Lung (tissue), 12 donors: ENCODE results near the gene MRPS6. TPM values are rescaled to one million over a fixed set of nuclear protein-coding genes. Genes with fewer than 3 reads are reported as not detected.
A peak's percentile ranks its signal among the peaks of the same experiment; 100 is the strongest.

Experiments used
- ATAC-seq: fragments of 200-7000 bp; cut with Tn5 transposase; one replicate; pipeline ENCODE4 v1.9.1; 2020; ENCODE audit warnings: moderate number of reproducible peaks; ENCODE audit not compliant: insufficient read depth, low FRiP score
- DNase-seq, 3 donors: peaks; one replicate each; pipeline ENCODE4 v3.0.0-alpha.2; 2013 to 2017
- H3K27ac ChIP-seq, 2 donors: one replicate each; pipeline ENCODE4 v1.5.1; 2013; ENCODE audit warnings: mild to moderate bottlenecking in 2 of 2, moderate library complexity in 2 of 2, control low read depth in 1 of 2, inconsistent platforms in 1 of 2, low read depth in 1 of 2, low read length in 1 of 2
- H3K27me3 ChIP-seq, 3 donors: one replicate each; pipeline ENCODE4 v1.5.1; 2013; ENCODE audit warnings: low read length in 2 of 3; ENCODE audit not compliant: control insufficient read depth in 3 of 3, insufficient read depth in 3 of 3
- H3K36me3 ChIP-seq, 4 donors: one replicate each; pipeline ENCODE4 v1.5.1; 2013; ENCODE audit warnings: low read length in 4 of 4, mild to moderate bottlenecking in 1 of 4, moderate library complexity in 1 of 4; ENCODE audit not compliant: control insufficient read depth in 4 of 4, insufficient read depth in 4 of 4
- H3K4me1 ChIP-seq, 5 donors: one replicate each; pipeline ENCODE4 v1.5.1; 2013; ENCODE audit warnings: low read length in 5 of 5, mild to moderate bottlenecking in 2 of 5, moderate library complexity in 1 of 5; ENCODE audit not compliant: control insufficient read depth in 5 of 5, insufficient read depth in 5 of 5
- H3K4me3 ChIP-seq: one replicate; pipeline ENCODE4 v1.5.1; 2013; ENCODE audit warnings: mild to moderate bottlenecking, control low read depth, moderate library complexity
- H3K9ac ChIP-seq, 2 donors: one replicate each; pipeline ENCODE4 v1.5.1; 2013; ENCODE audit warnings: low read length in 2 of 2, control low read depth in 1 of 2; ENCODE audit not compliant: insufficient read depth in 1 of 2
- H3K9me3 ChIP-seq, 4 donors: one replicate each; pipeline ENCODE4 v1.5.1; 2013; ENCODE audit warnings: low read length in 3 of 4, mild to moderate bottlenecking in 1 of 4, moderate library complexity in 1 of 4; ENCODE audit not compliant: control insufficient read depth in 4 of 4, insufficient read depth in 3 of 4
- WGBS, 2 donors: extraction: QIAGEN DNeasy Blood & Tissue Kit; methylation state at CpG; one replicate each; pipeline ENCODE4 v1.1.7; 2013; 5-methylcytosine and 5-hydroxymethylcytosine counted together
- polyA plus RNA-seq, 2 donors: library from polyadenylated mRNA; stranded (reverse); fragments of 200-250 nt; gene quantifications; one replicate each; pipeline ENCODE4 v1.2.1, GENCODE V29; 2013
- total RNA-seq, 2 donors: library from RNA; depleted of rRNA in 1 of 2; stranded (reverse); fragments of >200 nt in 1 of 2; gene quantifications; one replicate each; pipeline ENCODE4 v1.2.1, GENCODE V29; 2014 to 2021
- TF ChIP-seq, protein P1 (sequence below): IDR thresholded peaks from 2 replicates; pipeline ENCODE4 v1.5.1; 2012; ENCODE audit warnings: mild to moderate bottlenecking; ENCODE audit errors: control extremely low read depth, extremely low read depth
- donor health status: control.
- donor health status: control.
- donor health status: Bipolar disorder and iron deficiency.
- donor health status: healthy.
- donor health status: DM: yes; HTN: yes; CAD: no.

MRPS6 gene
- total and polyA plus RNA-seq, 4 donors = 28.4 to 73.9 (median 37.1) TPM

DNA sequence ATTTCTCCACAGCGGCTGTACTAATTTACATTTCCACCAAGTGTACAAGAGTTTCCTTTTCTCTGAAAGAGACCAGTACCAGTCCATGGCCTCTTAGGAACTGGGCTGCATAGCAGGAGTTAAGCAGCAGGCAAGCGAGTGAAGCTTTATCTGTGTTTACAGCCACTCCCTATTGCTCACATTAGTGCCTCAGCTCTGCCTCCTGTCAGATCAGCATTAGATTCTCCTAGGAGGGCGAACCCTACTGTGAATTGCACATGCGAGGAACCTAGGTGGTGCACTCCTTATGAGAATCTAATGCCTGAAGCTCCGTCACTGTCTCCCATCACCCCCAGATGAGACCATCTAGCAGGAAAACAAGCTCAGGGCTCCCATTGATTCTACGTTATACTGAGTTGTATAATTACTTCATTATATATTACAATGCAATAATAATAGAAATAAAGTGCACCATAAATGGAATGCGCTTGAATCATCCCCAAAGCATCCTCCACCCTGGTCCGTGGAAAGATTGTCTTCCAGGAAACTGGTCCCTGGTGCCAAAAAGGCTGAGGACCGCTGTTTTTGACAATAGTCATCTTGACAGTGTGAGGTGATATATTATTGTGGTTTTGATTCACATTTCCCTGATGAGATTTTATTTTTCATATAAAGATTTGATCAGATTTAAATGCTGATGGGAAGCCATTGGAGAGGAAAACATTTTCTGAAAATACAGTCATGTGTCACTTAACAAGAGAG, 45.5 kb upstream of the MRPS6 start:
- DNase-seq (no peak), ATAC-seq (no peak)
- peaks cover 0 to 8% (median 2%) of the 10 kb centered on the region in 5 donors for H3K4me1 ChIP-seq
- no peak overlapping the region for H3K4me3 ChIP-seq
- no peak overlapping the region for H3K9ac ChIP-seq
- H3K9me3 ChIP-seq = no peaks in the 10 kb centered on the region
- TF ChIP-seq, protein P1, sequence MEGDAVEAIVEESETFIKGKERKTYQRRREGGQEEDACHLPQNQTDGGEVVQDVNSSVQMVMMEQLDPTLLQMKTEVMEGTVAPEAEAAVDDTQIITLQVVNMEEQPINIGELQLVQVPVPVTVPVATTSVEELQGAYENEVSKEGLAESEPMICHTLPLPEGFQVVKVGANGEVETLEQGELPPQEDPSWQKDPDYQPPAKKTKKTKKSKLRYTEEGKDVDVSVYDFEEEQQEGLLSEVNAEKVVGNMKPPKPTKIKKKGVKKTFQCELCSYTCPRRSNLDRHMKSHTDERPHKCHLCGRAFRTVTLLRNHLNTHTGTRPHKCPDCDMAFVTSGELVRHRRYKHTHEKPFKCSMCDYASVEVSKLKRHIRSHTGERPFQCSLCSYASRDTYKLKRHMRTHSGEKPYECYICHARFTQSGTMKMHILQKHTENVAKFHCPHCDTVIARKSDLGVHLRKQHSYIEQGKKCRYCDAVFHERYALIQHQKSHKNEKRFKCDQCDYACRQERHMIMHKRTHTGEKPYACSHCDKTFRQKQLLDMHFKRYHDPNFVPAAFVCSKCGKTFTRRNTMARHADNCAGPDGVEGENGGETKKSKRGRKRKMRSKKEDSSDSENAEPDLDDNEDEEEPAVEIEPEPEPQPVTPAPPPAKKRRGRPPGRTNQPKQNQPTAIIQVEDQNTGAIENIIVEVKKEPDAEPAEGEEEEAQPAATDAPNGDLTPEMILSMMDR = no peak
- no peaks in the 10 kb centered on the region for H3K27me3 ChIP-seq
- no peak overlapping the region for H3K27ac ChIP-seq
- 74 to 93% methylated on average over 8 to 9 of the region's 9 CpGs for WGBS, 2 donors
- no peaks in the 10 kb centered on the region for H3K36me3 ChIP-seq

DNA sequence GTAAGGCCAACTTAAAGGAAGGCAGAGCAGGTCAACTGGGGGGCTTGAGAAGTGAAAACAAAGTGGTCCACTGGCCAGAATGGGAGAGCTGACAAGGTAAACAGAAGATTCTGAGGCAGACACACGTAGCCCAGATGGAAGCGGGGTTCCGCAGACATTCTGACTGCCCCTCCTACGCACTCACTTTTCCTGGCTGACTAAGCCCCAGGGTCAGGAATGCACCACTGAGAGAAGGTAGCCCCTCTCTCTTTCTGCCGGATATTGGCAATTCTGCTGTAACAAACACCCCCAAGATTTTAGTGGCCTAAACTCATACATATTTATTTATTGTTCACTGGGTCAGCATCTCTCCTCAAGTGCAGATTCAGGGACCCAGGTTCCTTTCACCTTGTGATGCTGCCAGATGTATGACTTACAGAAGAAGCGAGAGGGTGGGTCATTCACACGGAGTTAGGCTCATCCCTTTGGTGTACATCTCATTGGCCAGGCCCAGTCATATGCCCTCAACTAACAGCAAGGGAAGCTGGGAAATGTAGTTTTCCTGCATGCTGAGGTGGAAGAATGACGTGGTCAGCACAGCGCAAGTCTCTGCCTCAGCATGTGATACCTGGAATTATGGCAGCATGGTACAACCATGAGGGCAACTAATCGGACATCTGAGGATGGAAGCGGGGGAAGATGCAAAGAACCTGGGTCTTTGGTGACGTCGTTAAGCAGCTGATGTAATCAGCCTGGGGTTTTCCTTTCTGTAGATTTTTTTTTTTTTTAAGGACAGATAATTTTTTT, 43.4 kb upstream of the MRPS6 start:
- H3K36me3 ChIP-seq = no peaks in the 10 kb centered on the region
- H3K27me3 ChIP-seq = no peaks in the 10 kb centered on the region
- H3K4me3 ChIP-seq = no peak overlapping the region
- DNase-seq (peak; percentile 28 to 60 (median 44)), ATAC-seq (peak; percentile 61)
- H3K27ac ChIP-seq = no peak overlapping the region
- no peak overlapping the region for H3K9ac ChIP-seq
- TF ChIP-seq, protein P1 = no peak
- no peaks in the 10 kb centered on the region for H3K9me3 ChIP-seq
- peaks cover 0 to under 1% (median 0%) of the 10 kb centered on the region in 5 donors for H3K4me1 ChIP-seq
- WGBS, 2 donors = 59 to 62% methylated on average over 13 of the region's 13 CpGs

DNA sequence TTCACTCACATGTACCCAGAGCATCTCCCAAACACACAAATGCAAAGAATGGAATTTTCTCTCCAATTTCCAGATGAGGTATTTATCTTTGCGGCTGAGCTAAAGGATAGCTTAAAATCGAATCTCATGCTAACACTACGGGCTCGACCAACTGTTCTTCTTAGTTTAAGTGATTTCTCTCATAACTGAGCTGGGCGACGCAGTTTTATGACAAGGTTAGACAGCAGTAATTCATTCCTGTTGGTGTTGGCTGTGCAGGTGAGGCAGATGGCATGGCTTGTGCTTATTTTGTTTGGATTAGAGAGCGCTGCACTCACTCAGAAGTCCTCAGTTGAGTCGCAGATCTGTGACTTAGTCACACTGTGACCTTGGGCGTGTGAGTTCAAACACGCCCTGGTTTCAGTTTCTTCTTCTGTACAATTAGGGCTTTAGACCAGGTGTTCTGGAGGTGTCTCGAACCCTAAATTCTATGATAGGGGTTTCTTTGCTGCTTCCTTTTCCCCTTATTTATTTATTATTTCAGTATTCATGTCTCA, 41.5 kb upstream of the MRPS6 start:
- Histone ChIP-seq H3K27ac (no peak overlapping the region), H3K4me3 (no peak overlapping the region), H3K36me3 (no peaks in the 10 kb centered on the region), H3K9me3 (no peaks in the 10 kb centered on the region), H3K9ac (no peak overlapping the region), H3K4me1 (no peaks in the 10 kb centered on the region), H3K27me3 (no peaks in the 10 kb centered on the region)
- TF ChIP-seq, protein P1 = no peak
- WGBS, 2 donors = 89 to 94% methylated on average over 11 of the region's 11 CpGs
- DNase-seq = no peak
- no peak for ATAC-seq
